K562 (cell line): ENCODE measurements around the gene MYO15B. TPM values are rescaled to one million over a fixed set of nuclear protein-coding genes. Genes with fewer than 3 reads are reported as not detected.

ENCODE experiments used
- ADNP ChIP-seq: fragments of 200-800 bp; sonication (Bioruptor generic); IDR thresholded peaks from 2 replicates; pipeline ENCODE4 v1.6.1; 2016; ENCODE audit warnings: missing genetic modification characterization, missing compliant biosample characterization
- COPS2 ChIP-seq: fragments of 450-650 bp; conservative IDR thresholded peaks from 2 replicates; pipeline ENCODE4 v1.6.1; 2016; ENCODE audit warnings: mild to moderate bottlenecking, moderate library complexity
- CREM ChIP-seq: IDR thresholded peaks from 2 replicates; pipeline ENCODE4 v1.6.1; 2014; ENCODE audit warnings: antibody characterized with exemption, low read depth
- DNMT1 ChIP-seq: fragments of 450-650 bp; IDR thresholded peaks from 2 replicates; pipeline ENCODE4 v1.6.1; 2016; ENCODE audit warnings: antibody characterized with exemption, mild to moderate bottlenecking
- FOXJ2 ChIP-seq: fragments of 200-800 bp; sonication (Bioruptor generic); IDR thresholded peaks from 2 replicates; pipeline ENCODE4 v1.6.1; 2016; ENCODE audit warnings: missing genetic modification characterization, missing compliant biosample characterization
- KLF6 ChIP-seq: fragments of 250-450 bp; sonication (Bioruptor Pico); IDR thresholded peaks from 2 replicates; pipeline ENCODE4 v1.4.0; 2020; ENCODE audit warnings: mild to moderate bottlenecking, moderate library complexity, borderline replicate concordance
- MAFG ChIP-seq: fragments of 450-650 bp; conservative IDR thresholded peaks from 2 replicates; pipeline ENCODE4 v1.6.1; 2016; ENCODE audit warnings: missing genetic modification characterization, missing compliant biosample characterization
- MTA1 ChIP-seq: fragments of 450-650 bp; IDR thresholded peaks from 2 replicates; pipeline ENCODE4 v1.6.1; 2017; ENCODE audit warnings: borderline replicate concordance
- NFXL1 ChIP-seq: fragments of 450-650 bp; formaldehyde crosslinking; IDR thresholded peaks from 2 replicates; pipeline ENCODE4 v1.4.0; 2021; ENCODE audit warnings: mild to moderate bottlenecking
- PCBP2 ChIP-seq: fragments of 200-400 bp; formaldehyde crosslinking; IDR thresholded peaks from 2 replicates; pipeline ENCODE4 v1.6.1; 2018; ENCODE audit warnings: low read length, low read depth, mild to moderate bottlenecking, moderate library complexity; ENCODE audit not compliant: poor library complexity, severe bottlenecking
- PHF8 ChIP-seq: fragments of 200-600 bp; sonication (generic); IDR thresholded peaks from 2 replicates; pipeline ENCODE4 v1.6.1; 2012; ENCODE audit warnings: mixed run types, mild to moderate bottlenecking, inconsistent platforms, low read length, moderate library complexity, borderline replicate concordance
- PML ChIP-seq: IDR thresholded peaks from 2 replicates; pipeline ENCODE4 v1.6.1; 2012; ENCODE audit warnings: low read length, inconsistent platforms
- PTRF ChIP-seq: fragments of 450-650 bp; IDR thresholded peaks from 2 replicates; pipeline ENCODE4 v1.6.1; 2016; ENCODE audit warnings: mild to moderate bottlenecking, missing genetic modification characterization, missing compliant biosample characterization
- RB1 ChIP-seq: fragments of 450-650 bp; IDR thresholded peaks from 2 replicates; pipeline ENCODE4 v1.6.1; 2017; ENCODE audit warnings: low read depth, mild to moderate bottlenecking
- RBBP5 ChIP-seq: fragments of 200-600 bp; sonication (generic); IDR thresholded peaks from 2 replicates; pipeline ENCODE4 v1.6.1; 2012; ENCODE audit warnings: borderline replicate concordance, mild to moderate bottlenecking, low read length, control low read depth, inconsistent platforms; ENCODE audit not compliant: insufficient read depth, poor library complexity, severe bottlenecking
- RBM17 ChIP-seq: fragments of 200-400 bp; formaldehyde crosslinking; IDR thresholded peaks from 2 replicates; pipeline ENCODE4 v1.6.1; 2017; ENCODE audit warnings: low read depth, mild to moderate bottlenecking, low read length, borderline replicate concordance
- SETDB1 ChIP-seq: IDR thresholded peaks from one replicate; pipeline ENCODE4 v1.6.1; 2012; ENCODE audit warnings: low read length, control low read depth, inconsistent platforms
- SMARCE1 ChIP-seq: fragments of 450-650 bp; IDR thresholded peaks from 2 replicates; pipeline ENCODE4 v1.7.1; 2016; ENCODE audit warnings: mild to moderate bottlenecking
- SPI1 ChIP-seq: IDR thresholded peaks from 2 replicates; pipeline ENCODE4 v1.6.1; 2011; ENCODE audit warnings: low read depth, low read length, control low read depth, borderline replicate concordance
- SUPT5H ChIP-seq: fragments of 450-650 bp; IDR thresholded peaks from 2 replicates; pipeline ENCODE4 v1.6.1; 2016
- ZBTB8A ChIP-seq: fragments of 450-650 bp; IDR thresholded peaks from 2 replicates; pipeline ENCODE4 v1.6.1; 2018; ENCODE audit warnings: mild to moderate bottlenecking, moderate library complexity; ENCODE audit not compliant: partially characterized antibody
- polyA plus RNA-seq, 8 experiments: library from polyadenylated mRNA; depleted of rRNA in 4 of 8; stranded (reverse) in 5 of 8; unstranded in 3 of 8; fragments of >200 nt; fragmentation: Nextera tagmentation in 2 of 8; fragmentation: Illumina TruSeq in 1 of 8; extraction: Ambion mirVana in 2 of 8; extraction: Trizol in 1 of 8; gene quantifications; 2 replicates each; pipeline versions ENCODE4 v1.2.1 to v1.2.3, GENCODE V29; 2011 to 2014; ENCODE audit warnings: inconsistent platforms in 1 of 8, missing spikeins in 1 of 8
- total RNA-seq, 7 experiments: library from RNA; depleted of rRNA in 6 of 7; stranded (reverse); fragments of >200 nt in 6 of 7; fragmentation: Illumina TruSeq in 2 of 7; extraction: Trizol in 2 of 7; gene quantifications; 2 replicates each; pipeline versions ENCODE4 v1.2.1 to v1.2.3, GENCODE V29; 2011 to 2021; ENCODE audit warnings: low replicate concordance in 1 of 7
- TF ChIP-seq, protein P1 (sequence below): fragments of 450-650 bp; IDR thresholded peaks from 2 replicates; pipeline ENCODE4 v1.6.1; 2018; ENCODE audit not compliant: partially characterized antibody
- TF ChIP-seq, protein P2 (sequence below): fragments of 250-450 bp; sonication (Bioruptor Pico); IDR thresholded peaks from 2 replicates; pipeline ENCODE4 v1.9.0; 2021; ENCODE audit warnings: mild to moderate bottlenecking

MYO15B gene
- total and polyA plus RNA-seq, 9 of the 15 experiments (the other 6 are each of a cell fraction or from before 2014, with no cell fraction given), result 0.05 to 3.1 (median 0.83) TPM; not detected in 2

DNA sequence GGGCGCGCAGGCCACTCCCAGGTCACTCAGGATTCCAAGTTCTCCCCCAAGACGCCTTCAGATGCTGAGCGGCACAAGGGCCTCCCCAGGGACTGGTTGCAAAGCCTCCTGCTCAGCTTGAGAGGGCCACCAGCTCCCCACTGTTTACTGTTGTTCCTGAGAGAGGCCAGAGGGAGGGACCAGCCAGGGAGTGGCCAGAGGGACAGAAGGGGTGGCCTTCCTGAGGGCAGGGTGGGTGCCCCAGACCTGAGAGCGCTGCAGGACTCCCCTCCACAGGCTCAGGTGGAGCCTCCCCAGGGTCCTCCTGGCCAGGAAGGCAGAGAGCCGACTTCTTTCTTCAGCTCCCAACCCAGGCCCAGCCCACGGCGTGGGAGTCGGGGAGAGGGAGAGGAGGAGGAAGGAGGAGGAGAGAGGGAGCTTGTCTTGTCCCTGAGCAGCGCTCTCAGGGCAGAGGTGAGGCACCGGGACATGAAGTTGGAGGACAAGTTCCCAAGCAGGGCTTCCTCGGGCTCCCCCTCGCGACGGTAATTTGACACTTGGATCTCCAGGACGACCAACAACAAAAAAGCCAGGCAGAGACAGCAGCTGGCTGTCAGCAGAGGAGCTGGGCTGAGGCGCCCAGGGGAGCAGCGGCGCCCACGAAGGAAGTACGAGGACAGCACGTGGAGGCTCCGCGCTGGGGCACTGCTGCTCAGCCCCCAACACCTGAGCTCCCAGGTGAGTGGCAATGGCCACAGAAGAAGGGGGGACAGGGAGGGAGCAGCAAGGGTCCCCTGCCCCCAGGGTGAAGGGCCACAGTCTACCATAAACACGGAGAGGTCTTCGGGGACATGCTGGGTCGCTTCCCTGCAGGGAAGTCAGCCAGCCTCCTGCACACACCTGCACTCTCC, 46.1 kb downstream of the MYO15B start (continued):
- TF ChIP-seq, protein P1, sequence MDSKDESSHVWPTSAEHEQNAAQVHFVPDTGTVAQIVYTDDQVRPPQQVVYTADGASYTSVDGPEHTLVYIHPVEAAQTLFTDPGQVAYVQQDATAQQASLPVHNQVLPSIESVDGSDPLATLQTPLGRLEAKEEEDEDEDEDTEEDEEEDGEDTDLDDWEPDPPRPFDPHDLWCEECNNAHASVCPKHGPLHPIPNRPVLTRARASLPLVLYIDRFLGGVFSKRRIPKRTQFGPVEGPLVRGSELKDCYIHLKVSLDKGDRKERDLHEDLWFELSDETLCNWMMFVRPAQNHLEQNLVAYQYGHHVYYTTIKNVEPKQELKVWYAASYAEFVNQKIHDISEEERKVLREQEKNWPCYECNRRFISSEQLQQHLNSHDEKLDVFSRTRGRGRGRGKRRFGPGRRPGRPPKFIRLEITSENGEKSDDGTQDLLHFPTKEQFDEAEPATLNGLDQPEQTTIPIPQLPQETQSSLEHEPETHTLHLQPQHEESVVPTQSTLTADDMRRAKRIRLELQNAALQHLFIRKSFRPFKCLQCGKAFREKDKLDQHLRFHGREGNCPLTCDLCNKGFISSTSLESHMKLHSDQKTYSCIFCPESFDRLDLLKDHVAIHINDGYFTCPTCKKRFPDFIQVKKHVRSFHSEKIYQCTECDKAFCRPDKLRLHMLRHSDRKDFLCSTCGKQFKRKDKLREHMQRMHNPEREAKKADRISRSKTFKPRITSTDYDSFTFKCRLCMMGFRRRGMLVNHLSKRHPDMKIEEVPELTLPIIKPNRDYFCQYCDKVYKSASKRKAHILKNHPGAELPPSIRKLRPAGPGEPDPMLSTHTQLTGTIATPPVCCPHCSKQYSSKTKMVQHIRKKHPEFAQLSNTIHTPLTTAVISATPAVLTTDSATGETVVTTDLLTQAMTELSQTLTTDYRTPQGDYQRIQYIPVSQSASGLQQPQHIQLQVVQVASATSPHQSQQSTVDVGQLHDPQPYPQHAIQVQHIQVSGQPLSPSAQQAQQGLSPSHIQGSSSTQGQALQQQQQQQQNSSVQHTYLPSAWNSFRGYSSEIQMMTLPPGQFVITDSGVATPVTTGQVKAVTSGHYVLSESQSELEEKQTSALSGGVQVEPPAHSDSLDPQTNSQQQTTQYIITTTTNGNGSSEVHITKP, result peak; percentile 6
- TF ChIP-seq MTA1 (no peak), NFXL1 (CRISPR knock-in tag) (no peak), PML (no peak), PCBP2 (no peak), MAFG (no peak), DNMT1 (no peak), COPS2 (no peak), CREM (peak; percentile 68), RBBP5 (peak; percentile 30), ADNP (tag) (no peak), ZBTB8A (no peak), SUPT5H (no peak), SETDB1 (no peak), PTRF (tag) (no peak), RBM17 (no peak), PHF8 (no peak), SMARCE1 (0 out of 2 replicates have a peak, but pooled peaks have one; percentile 31), SPI1 (no peak), RB1 (0 out of 2 replicates have a peak, but pooled peaks have one; percentile 50), KLF6 (CRISPR knock-in tag) (no peak), FOXJ2 (tag) (peak; percentile 74; the same call in 1 of the 2 replicates)
- TF ChIP-seq, protein P2, sequence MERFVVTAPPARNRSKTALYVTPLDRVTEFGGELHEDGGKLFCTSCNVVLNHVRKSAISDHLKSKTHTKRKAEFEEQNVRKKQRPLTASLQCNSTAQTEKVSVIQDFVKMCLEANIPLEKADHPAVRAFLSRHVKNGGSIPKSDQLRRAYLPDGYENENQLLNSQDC (CRISPR knock-in tag), result no peak
